NCI-H146 (cell line): Measurements from ENCODE around the gene CNOT1.

Experiments
- DNase-seq: peaks from one replicate; lab custom pipeline; 2025; lab: John Stamatoyannopoulos, UW

Gene CNOT1

GRCh38 chr16:58481931-58482330 lies 147.7 kb downstream of the CNOT1 start:
- DNase-seq, result no peak

GRCh38 chr16:58481226-58481869 lies 148.3 kb downstream of the CNOT1 start:
- DNase-seq, result no peak

DNA sequence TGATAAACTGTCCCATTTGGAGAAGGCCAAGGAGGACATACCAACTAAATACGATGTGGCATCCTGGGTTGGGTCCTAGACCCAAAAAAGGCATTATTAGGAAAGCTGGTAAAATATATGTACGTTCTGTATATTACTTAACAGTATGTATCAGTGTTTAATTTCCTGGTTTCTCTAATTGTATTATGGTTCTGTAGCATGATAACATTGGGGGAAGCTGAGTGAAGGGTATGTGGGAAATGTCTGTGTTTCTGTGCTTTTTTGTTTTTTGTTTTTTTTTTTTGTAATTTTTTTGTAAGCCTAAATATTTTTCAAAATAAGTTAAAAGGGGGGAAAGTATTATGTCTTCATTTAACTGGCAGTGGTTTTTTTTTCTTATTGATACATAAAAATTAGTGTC lies 151.2 kb downstream of the CNOT1 start:
- DNase-seq, result no peak

DNA sequence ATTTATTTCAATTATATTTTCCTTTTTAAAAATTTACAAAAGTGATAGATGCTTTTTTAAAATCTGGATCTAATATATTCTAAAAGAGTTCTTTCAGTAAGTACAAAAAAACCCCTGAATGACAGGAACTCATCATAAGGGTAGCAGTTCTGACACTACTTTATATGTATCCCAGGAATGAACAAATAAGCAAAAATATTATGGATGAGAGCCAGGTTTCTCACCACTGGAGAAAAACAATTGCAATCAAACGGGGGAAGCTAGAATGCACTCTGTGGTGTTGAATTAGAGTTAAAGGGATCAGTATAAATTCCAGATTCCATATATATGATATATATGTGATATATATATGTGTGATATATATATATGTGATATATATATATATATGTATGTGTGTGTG lies 152.8 kb downstream of the CNOT1 start:
- no peak for DNase-seq

DNA sequence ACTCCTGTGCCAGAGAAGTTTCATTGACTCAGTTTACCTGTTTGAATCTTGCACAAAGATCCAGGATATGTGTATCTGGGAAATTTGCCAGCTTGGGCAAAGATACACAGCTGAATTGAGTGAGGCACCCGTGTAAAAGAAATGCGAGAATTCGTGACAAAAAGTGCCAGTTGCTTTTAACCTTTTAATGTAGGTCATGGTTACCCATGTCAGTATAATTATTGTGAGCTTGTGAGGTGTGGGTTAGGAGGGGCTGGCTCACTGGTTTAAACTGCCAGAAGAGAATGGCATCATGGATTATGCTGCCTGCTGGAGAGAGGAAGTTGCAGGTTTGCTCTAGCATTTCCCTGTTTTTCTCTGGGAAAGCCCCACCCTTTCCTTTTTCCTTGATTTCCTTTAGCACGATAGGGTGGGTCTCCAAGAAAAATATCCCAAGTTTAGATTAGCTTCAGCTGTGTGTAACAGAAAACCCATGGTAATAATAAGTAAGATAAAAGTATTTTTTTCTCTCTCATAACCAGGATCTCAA lies 154.5 kb downstream of the CNOT1 start:
- no peak for DNase-seq

DNA sequence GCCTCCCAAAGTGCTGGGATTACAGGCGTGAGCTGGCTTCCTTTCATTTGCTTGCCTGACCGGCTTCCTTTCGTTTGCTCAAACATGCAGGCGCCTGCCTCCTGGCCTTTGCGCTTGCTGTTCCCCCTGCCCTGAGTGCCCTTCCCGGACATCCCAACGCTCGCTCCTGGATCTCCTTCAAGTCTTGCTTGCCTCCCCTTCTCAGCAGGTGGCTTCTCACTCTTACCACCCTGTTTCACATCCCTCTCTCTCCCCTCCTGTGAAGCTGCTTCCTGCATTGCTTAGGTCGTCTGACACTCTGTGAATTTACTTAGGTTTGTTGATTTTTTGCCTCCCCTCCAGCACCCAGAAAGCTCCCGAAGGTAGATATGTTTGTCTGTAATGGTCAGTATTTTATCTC lies 155.3 kb downstream of the CNOT1 start:
- no peak for DNase-seq

- no peak for DNase-seq
Observed at GRCh38 chr16:58472827-58473226, 156.8 kb downstream of the CNOT1 start.

DNA sequence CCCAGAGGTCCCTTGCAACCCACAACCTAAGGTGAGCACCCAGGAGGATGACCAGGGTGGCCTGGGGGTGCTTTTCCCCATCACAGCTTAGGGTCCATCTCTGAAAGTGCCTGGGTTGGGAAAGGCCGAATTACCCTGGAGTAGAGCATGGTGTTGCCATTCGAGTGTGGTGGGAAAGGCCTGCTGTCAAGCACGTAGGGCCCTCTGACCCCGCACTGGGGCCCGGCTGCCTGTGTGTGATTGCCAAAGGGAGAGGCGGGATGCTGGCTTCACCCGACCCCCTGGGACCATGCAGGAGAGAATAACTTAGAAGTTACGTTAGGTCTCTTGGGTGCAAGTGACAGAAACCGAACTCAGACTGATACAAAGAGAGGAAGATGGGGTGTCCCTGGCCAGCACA lies 157.4 kb downstream of the CNOT1 start:
- DNase-seq, result no peak

- no peak for DNase-seq
Observed at GRCh38 chr16:58471209-58471975, 158.2 kb downstream of the CNOT1 start.
